H1 (cell line): Measurements from ENCODE around the gene CKAP5. TPM values are rescaled to one million over a fixed set of nuclear protein-coding genes. Genes with fewer than 3 reads are reported as not detected.
A peak's percentile ranks its signal among the peaks of the same experiment; 100 is the strongest.

ENCODE experiments used
- ASH2L ChIP-seq: fragments of 200-600, 300-600 bp; sonication (generic); IDR thresholded peaks from one replicate; pipeline ENCODE4 v1.7.1; 2017; ENCODE audit warnings: low read length
- CHD1 ChIP-seq: IDR thresholded peaks from 2 replicates; pipeline ENCODE4 v1.6.1; 2012; ENCODE audit warnings: low read depth, low read length, improper control_type of control experiment
- HDAC6 ChIP-seq: IDR thresholded peaks from one replicate; pipeline ENCODE4 v1.7.1; 2012; ENCODE audit warnings: low read depth, mild to moderate bottlenecking, inconsistent platforms, low read length, moderate library complexity
- PHF8 ChIP-seq: fragments of 200-600 bp; sonication (generic); conservative IDR thresholded peaks from 2 replicates; pipeline ENCODE4 v1.7.1; 2012; ENCODE audit warnings: low read depth, mild to moderate bottlenecking, inconsistent platforms, low read length, moderate library complexity
- RAD21 ChIP-seq, 2 experiments: IDR thresholded peaks in 1 of 2; conservative IDR thresholded peaks in 1 of 2; 2 replicates each; pipeline ENCODE4 v1.6.1; 2011; ENCODE audit warnings: low read depth in 2 of 2, low read length in 2 of 2, improper control_type of control experiment in 1 of 2, inconsistent platforms in 1 of 2, mild to moderate bottlenecking in 1 of 2, moderate library complexity in 1 of 2
- RNF2 ChIP-seq: fragments of 200-900, 300-1000 bp; sonication (generic); IDR thresholded peaks from 2 replicates; pipeline ENCODE4 v1.7.1; 2016; ENCODE audit warnings: borderline replicate concordance, low read depth, mild to moderate bottlenecking, antibody characterized with exemption, low read length; ENCODE audit not compliant: poor library complexity, severe bottlenecking; ENCODE audit errors: missing control alignments
- polyA plus RNA-seq, 7 experiments: library from polyadenylated mRNA; depleted of rRNA in 3 of 7; stranded (reverse) in 5 of 7; unstranded in 2 of 7; fragments of >200 nt in 5 of 7; fragments of 200-250 nt in 2 of 7; gene quantifications; 1 replicate in 5 of 7; 2 replicates in 1 of 7; 4 replicates in 1 of 7; pipeline versions ENCODE4 v1.2.1 to v1.2.3, GENCODE V29; 2011 to 2013; ENCODE audit warnings: missing spikeins in 2 of 7, mixed read lengths in 2 of 7
- total RNA-seq: library from RNA; stranded (reverse); fragmentation: NEBNext Ultra II Directional; extraction: Animal tissue kit (Norgen Biotek cat#: 25700); gene quantifications from 2 replicates; pipeline ENCODE4 v1.2.1, GENCODE V29; 2021
- TF ChIP-seq, protein P1 (sequence below): fragments of 300-600 bp; sonication (generic); IDR thresholded peaks from 2 replicates; pipeline ENCODE4 v1.7.1; 2012; ENCODE audit warnings: low read length, moderate library complexity, mild to moderate bottlenecking, inconsistent platforms; ENCODE audit not compliant: insufficient replicate concordance
- TF ChIP-seq, protein P2 (sequence below): IDR thresholded peaks from 2 replicates; pipeline ENCODE4 v1.6.1; 2012; ENCODE audit warnings: inconsistent platforms

The CKAP5 gene
- total and polyA plus RNA-seq, 2 of the 8 experiments (the other 6 are each of a cell fraction or from before 2014, with no cell fraction given), result 64.8 to 185 TPM

DNA sequence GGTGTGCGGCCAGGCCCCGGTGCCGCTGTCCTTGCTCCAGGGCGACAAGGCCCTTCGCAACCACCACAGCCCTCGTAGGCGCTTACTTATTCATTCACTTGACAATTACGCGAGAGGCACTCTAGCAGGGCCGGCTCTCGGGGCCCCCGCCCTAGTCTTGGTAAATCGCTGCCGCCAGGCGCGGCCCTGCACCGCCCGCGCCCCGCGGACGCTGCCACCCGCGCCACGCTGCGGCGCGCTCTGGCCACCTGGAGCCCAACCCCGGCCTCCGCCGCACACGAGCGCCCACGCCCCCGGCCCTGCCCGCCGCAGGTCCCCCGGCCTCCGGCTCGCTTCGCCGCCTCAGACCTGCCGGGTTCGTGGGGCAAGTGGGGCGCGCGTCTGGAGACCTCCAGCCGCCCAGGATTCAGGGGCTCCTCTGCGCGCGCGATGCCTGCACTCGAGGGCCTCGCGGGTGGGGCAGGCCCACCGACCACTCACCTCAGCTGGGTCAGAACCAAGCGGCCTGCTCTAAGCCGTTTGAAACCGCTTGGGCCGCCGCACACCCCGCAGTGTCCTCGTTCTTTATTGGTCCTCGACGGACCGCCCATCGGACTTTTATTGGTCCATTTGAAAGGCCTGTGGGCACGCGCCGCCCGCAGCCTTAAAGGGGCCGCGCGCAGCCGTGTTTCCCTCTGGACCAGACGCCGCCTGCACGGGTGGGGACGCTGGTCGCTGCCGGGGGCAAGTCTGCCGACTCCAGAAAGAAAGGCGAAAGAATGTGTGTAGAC, at the start of gene CKAP5 (continued):
- TF ChIP-seq, protein P1, sequence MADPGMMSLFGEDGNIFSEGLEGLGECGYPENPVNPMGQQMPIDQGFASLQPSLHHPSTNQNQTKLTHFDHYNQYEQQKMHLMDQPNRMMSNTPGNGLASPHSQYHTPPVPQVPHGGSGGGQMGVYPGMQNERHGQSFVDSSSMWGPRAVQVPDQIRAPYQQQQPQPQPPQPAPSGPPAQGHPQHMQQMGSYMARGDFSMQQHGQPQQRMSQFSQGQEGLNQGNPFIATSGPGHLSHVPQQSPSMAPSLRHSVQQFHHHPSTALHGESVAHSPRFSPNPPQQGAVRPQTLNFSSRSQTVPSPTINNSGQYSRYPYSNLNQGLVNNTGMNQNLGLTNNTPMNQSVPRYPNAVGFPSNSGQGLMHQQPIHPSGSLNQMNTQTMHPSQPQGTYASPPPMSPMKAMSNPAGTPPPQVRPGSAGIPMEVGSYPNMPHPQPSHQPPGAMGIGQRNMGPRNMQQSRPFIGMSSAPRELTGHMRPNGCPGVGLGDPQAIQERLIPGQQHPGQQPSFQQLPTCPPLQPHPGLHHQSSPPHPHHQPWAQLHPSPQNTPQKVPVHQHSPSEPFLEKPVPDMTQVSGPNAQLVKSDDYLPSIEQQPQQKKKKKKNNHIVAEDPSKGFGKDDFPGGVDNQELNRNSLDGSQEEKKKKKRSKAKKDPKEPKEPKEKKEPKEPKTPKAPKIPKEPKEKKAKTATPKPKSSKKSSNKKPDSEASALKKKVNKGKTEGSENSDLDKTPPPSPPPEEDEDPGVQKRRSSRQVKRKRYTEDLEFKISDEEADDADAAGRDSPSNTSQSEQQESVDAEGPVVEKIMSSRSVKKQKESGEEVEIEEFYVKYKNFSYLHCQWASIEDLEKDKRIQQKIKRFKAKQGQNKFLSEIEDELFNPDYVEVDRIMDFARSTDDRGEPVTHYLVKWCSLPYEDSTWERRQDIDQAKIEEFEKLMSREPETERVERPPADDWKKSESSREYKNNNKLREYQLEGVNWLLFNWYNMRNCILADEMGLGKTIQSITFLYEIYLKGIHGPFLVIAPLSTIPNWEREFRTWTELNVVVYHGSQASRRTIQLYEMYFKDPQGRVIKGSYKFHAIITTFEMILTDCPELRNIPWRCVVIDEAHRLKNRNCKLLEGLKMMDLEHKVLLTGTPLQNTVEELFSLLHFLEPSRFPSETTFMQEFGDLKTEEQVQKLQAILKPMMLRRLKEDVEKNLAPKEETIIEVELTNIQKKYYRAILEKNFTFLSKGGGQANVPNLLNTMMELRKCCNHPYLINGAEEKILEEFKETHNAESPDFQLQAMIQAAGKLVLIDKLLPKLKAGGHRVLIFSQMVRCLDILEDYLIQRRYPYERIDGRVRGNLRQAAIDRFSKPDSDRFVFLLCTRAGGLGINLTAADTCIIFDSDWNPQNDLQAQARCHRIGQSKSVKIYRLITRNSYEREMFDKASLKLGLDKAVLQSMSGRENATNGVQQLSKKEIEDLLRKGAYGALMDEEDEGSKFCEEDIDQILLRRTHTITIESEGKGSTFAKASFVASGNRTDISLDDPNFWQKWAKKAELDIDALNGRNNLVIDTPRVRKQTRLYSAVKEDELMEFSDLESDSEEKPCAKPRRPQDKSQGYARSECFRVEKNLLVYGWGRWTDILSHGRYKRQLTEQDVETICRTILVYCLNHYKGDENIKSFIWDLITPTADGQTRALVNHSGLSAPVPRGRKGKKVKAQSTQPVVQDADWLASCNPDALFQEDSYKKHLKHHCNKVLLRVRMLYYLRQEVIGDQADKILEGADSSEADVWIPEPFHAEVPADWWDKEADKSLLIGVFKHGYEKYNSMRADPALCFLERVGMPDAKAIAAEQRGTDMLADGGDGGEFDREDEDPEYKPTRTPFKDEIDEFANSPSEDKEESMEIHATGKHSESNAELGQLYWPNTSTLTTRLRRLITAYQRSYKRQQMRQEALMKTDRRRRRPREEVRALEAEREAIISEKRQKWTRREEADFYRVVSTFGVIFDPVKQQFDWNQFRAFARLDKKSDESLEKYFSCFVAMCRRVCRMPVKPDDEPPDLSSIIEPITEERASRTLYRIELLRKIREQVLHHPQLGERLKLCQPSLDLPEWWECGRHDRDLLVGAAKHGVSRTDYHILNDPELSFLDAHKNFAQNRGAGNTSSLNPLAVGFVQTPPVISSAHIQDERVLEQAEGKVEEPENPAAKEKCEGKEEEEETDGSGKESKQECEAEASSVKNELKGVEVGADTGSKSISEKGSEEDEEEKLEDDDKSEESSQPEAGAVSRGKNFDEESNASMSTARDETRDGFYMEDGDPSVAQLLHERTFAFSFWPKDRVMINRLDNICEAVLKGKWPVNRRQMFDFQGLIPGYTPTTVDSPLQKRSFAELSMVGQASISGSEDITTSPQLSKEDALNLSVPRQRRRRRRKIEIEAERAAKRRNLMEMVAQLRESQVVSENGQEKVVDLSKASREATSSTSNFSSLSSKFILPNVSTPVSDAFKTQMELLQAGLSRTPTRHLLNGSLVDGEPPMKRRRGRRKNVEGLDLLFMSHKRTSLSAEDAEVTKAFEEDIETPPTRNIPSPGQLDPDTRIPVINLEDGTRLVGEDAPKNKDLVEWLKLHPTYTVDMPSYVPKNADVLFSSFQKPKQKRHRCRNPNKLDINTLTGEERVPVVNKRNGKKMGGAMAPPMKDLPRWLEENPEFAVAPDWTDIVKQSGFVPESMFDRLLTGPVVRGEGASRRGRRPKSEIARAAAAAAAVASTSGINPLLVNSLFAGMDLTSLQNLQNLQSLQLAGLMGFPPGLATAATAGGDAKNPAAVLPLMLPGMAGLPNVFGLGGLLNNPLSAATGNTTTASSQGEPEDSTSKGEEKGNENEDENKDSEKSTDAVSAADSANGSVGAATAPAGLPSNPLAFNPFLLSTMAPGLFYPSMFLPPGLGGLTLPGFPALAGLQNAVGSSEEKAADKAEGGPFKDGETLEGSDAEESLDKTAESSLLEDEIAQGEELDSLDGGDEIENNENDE, result no peak
- TF ChIP-seq PHF8 (peak; percentile 95), CHD1 (no peak), ASH2L (peak; percentile 82), RAD21 (IDR thresholded peaks at IDR 0.05 in 1 of 2, conservative IDR thresholded peaks at IDR 0.05 in 1 of 2; ENCODE audit: low read depth in 2 of 2, low read length in 2 of 2) (no peak), RNF2 (no peak), HDAC6 (no peak)
- TF ChIP-seq, protein P2, sequence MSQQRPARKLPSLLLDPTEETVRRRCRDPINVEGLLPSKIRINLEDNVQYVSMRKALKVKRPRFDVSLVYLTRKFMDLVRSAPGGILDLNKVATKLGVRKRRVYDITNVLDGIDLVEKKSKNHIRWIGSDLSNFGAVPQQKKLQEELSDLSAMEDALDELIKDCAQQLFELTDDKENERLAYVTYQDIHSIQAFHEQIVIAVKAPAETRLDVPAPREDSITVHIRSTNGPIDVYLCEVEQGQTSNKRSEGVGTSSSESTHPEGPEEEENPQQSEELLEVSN, result peak; percentile 70; the same call in 1 of the 2 replicates
